Vagina (tissue), 2 donors: ENCODE data around the gene KCNG2. TPM values are rescaled to one million over a fixed set of nuclear protein-coding genes. Genes with fewer than 3 reads are reported as not detected.

ENCODE experiments used
- DNase-seq, 2 donors: peaks; one replicate each; pipeline ENCODE4 v3.0.0-alpha.2; 2017; ENCODE audit errors: extremely low spot score in 2 of 2
- H3K27ac ChIP-seq: fragments of 200-600 bp; sonication (generic); one replicate; pipeline ENCODE4 v1.5.1; 2019
- H3K27me3 ChIP-seq: fragments of 200-600 bp; sonication (generic); one replicate; pipeline ENCODE4 v1.5.1; 2019
- H3K36me3 ChIP-seq, 2 donors: fragments of 200-600 bp; sonication (generic); one replicate each; pipeline ENCODE4 v1.5.1; 2017 to 2019
- H3K4me1 ChIP-seq: fragments of 200-600 bp; sonication (generic); one replicate; pipeline ENCODE4 v1.5.1; 2019
- H3K4me3 ChIP-seq, 2 donors: fragments of 200-600 bp; sonication (generic); 1 replicate in 1 of 2; 2 replicates in 1 of 2; pipeline ENCODE4 v1.5.1; 2016 to 2019
- H3K9me3 ChIP-seq: fragments of 200-600 bp; sonication (generic); one replicate; pipeline ENCODE4 v1.5.1; 2019
- POLR2A ChIP-seq, 2 donors: fragments of 450-650 bp; IDR thresholded peaks; one replicate each; pipeline ENCODE4 v1.6.1; 2017; ENCODE audit warnings: antibody characterized with exemption in 2 of 2, mild to moderate bottlenecking in 2 of 2, moderate library complexity in 2 of 2
- POLR2AphosphoS5 ChIP-seq, 2 donors: sonication (generic); formaldehyde crosslinking; IDR thresholded peaks; one replicate each; pipeline ENCODE4 v1.9.0; 2017; ENCODE audit warnings: antibody characterized with exemption in 2 of 2, mild to moderate bottlenecking in 2 of 2, low read depth in 1 of 2; ENCODE audit not compliant: insufficient read depth in 1 of 2
- intact Hi-C: fragments of 100-400 bp; cut with DNase I; formaldehyde crosslinking; loops from one replicate; pipeline ENCODE4 v1.15.1; 2023
- total RNA-seq: library from RNA; depleted of rRNA; stranded (reverse); fragments of >200 nt; gene quantifications from one replicate; pipeline ENCODE4 v1.2.3, GENCODE V29; 2016
- TF ChIP-seq, protein P1 (sequence below), 3 experiments: fragments of 450-650 bp in 2 of 3; fragments of 200-600 bp in 1 of 3; sonication (generic) in 1 of 3; IDR thresholded peaks; one replicate each; pipeline ENCODE4 v1.5.1; 2017 to 2019; ENCODE audit warnings: antibody characterized with exemption in 3 of 3, mild to moderate bottlenecking in 2 of 3, moderate library complexity in 2 of 3

KCNG2 gene
- total RNA-seq, 1 donor from 2014 or later, result not detected

- H3K27ac ChIP-seq, result no peak overlapping the region
- no peak overlapping the region for H3K4me3 ChIP-seq
- DNase-seq, result no peak
- H3K9me3 ChIP-seq, result no peaks in the 10 kb centered on the region
- intact Hi-C loops, result no loop called here
- no peaks in the 10 kb centered on the region for H3K36me3 ChIP-seq
- TF ChIP-seq POLR2AphosphoS5 (IDR thresholded peaks at IDR 0.05; ENCODE audit: insufficient read depth in 1 of 2, low read depth in 1 of 2) (no peak), POLR2A (IDR thresholded peaks at IDR 0.05) (no peak)
- TF ChIP-seq, protein P1, sequence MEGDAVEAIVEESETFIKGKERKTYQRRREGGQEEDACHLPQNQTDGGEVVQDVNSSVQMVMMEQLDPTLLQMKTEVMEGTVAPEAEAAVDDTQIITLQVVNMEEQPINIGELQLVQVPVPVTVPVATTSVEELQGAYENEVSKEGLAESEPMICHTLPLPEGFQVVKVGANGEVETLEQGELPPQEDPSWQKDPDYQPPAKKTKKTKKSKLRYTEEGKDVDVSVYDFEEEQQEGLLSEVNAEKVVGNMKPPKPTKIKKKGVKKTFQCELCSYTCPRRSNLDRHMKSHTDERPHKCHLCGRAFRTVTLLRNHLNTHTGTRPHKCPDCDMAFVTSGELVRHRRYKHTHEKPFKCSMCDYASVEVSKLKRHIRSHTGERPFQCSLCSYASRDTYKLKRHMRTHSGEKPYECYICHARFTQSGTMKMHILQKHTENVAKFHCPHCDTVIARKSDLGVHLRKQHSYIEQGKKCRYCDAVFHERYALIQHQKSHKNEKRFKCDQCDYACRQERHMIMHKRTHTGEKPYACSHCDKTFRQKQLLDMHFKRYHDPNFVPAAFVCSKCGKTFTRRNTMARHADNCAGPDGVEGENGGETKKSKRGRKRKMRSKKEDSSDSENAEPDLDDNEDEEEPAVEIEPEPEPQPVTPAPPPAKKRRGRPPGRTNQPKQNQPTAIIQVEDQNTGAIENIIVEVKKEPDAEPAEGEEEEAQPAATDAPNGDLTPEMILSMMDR (IDR thresholded peaks at IDR 0.05), result no peak
- H3K4me1 ChIP-seq, result no peaks in the 10 kb centered on the region
- H3K27me3 ChIP-seq, result no peaks in the 10 kb centered on the region
These were observed 26.9 kb upstream of the KCNG2 start for GRCh38 chr18:79770826-79771225.

- intact Hi-C loops, result no loop called here
- H3K27ac ChIP-seq, result no peak overlapping the region
- H3K27me3 ChIP-seq, result no peaks in the 10 kb centered on the region
- H3K4me1 ChIP-seq, result no peaks in the 10 kb centered on the region
- TF ChIP-seq POLR2A (IDR thresholded peaks at IDR 0.05) (no peak), POLR2AphosphoS5 (IDR thresholded peaks at IDR 0.05; ENCODE audit: insufficient read depth in 1 of 2, low read depth in 1 of 2) (no peak)
- TF ChIP-seq, protein P1 (IDR thresholded peaks at IDR 0.05), result no peak
- DNase-seq, result no peak
- H3K36me3 ChIP-seq, result no peaks in the 10 kb centered on the region
- H3K9me3 ChIP-seq, result no peaks in the 10 kb centered on the region
- H3K4me3 ChIP-seq, result no peak overlapping the region
These were observed 26.2 kb upstream of the KCNG2 start for GRCh38 chr18:79771446-79772107.

- Histone ChIP-seq H3K4me3 (no peak overlapping the region), H3K36me3 (no peaks in the 10 kb centered on the region), H3K4me1 (no peaks in the 10 kb centered on the region), H3K27me3 (no peaks in the 10 kb centered on the region), H3K27ac (no peak overlapping the region), H3K9me3 (no peaks in the 10 kb centered on the region)
- no peak for DNase-seq
- TF ChIP-seq POLR2AphosphoS5 (IDR thresholded peaks at IDR 0.05; ENCODE audit: insufficient read depth in 1 of 2, low read depth in 1 of 2) (no peak), POLR2A (IDR thresholded peaks at IDR 0.05) (no peak)
- TF ChIP-seq, protein P1 (IDR thresholded peaks at IDR 0.05), result no peak
- intact Hi-C loops, result no loop called here
These were observed 25.5 kb upstream of the KCNG2 start for GRCh38 chr18:79772108-79772864.

GRCh38 chr18:79772865-79773696, 24.7 kb upstream of the KCNG2 start:
- Histone ChIP-seq H3K4me1 (no peaks in the 10 kb centered on the region), H3K27ac (no peak overlapping the region), H3K36me3 (no peaks in the 10 kb centered on the region), H3K9me3 (no peaks in the 10 kb centered on the region), H3K27me3 (no peaks in the 10 kb centered on the region), H3K4me3 (no peak overlapping the region)
- DNase-seq, result no peak
- TF ChIP-seq POLR2A (IDR thresholded peaks at IDR 0.05), result no peak
- TF ChIP-seq, protein P1 (IDR thresholded peaks at IDR 0.05), result no peak
- no peak for TF ChIP-seq POLR2AphosphoS5 (IDR thresholded peaks at IDR 0.05; ENCODE audit: insufficient read depth in 1 of 2, low read depth in 1 of 2)
- intact Hi-C loops, result no loop called here
